ENCODE measurements around the gene ISCA2.

The ISCA2 gene

DNA sequence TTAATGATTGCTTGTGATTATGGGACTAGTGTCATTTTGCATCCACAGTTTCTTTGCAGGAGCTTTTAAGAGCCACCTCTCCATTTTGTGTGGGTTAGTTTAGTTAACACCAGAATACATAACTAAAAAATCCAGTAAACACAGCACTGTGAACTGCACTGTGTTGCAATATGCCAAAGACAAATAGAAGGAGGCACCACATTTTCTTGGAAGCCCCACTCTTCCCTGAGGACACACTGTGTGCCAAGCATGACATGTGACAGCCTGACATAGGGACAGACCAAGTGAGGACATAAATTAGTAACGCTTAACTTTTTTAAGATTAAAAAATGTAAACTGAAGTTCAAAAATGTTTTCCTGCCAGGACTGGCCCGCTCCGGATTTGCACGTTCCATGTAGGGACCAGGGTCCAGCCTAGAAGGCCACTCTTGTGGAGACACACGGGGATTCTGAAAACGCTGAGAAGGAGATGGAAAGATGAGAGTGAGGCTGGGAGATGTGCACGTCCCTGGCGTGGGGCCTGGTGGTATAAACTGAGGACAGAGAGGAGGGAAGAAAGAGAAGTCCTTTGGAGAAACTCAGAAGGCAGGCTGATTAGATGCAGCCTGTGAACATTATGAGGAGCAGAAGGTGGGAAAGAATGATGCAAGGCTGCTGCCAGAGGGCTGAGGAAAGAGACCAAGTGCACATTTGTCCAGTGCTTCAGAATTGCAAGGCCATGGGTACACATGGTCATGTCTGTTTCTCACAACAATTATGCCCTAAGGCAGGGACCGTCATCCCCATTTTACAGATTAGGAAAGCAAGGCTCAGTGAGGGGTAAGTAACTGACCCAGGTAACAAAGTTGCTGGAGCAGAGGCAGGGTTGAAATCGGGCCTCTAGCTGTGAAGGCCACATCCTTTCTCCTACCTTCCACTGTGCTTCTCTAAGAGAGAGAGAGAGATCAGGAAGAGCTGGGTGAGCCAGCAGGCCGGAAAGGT is 45.1 kb downstream of the ISCA2 start:
- no peaks in the 10 kb centered on the region for H3K36me3 ChIP-seq (ENCODE audit: insufficient read depth, low read length)
- no peak overlapping the region for H3K4me2 ChIP-seq (ENCODE audit: low read depth, low read length, poor library complexity, severe bottlenecking)

DNA sequence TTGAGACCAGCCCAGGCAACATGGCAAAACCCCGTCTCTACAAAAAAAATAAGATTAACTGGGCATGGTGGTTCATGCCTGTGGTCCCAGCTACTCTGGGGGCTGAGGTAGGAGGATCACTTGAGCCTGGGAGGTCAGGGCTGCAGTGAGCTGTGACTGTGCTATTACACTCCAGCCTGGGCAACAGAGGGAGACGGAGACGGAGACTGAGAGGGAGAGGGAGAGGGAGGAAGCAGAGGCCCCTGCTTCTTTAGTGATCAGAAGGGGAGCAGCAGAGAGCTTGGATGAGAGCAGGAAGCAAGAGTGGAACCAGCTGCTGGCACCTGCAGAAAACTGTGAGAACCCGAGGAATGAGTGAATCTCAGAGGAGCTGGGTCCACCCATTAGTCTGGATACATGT is 45.9 kb downstream of the ISCA2 start:
- no peaks in the 10 kb centered on the region for H3K27me3 ChIP-seq (ENCODE audit: insufficient read depth, low read length, poor library complexity, severe bottlenecking)
- no peaks in the 10 kb centered on the region for H3K9me3 ChIP-seq (ENCODE audit: insufficient read depth, low read depth, low read length)
- H3K9me2 ChIP-seq (replicated peaks; ENCODE audit: low read depth, low read length) = no peaks in the 10 kb centered on the region
- no peaks in the 10 kb centered on the region for H3K36me3 ChIP-seq (ENCODE audit: insufficient read depth, low read length)
- no peaks in the 10 kb centered on the region for H4K20me1 ChIP-seq (ENCODE audit: insufficient read depth, low read length, poor library complexity, severe bottlenecking)
- H3K9ac ChIP-seq (ENCODE audit: low read depth, low read length, poor library complexity, severe bottlenecking) = no peak overlapping the region
- no peak overlapping the region for H3K4me2 ChIP-seq (ENCODE audit: low read depth, low read length, poor library complexity, severe bottlenecking)
- no peaks in the 10 kb centered on the region for H3K4me1 ChIP-seq (ENCODE audit: insufficient read depth, low read length, poor library complexity, severe bottlenecking)
- H3F3A ChIP-seq (ENCODE audit: low read depth) = no peaks in the 10 kb centered on the region
- no peaks in the 10 kb centered on the region for H3K79me2 ChIP-seq (ENCODE audit: insufficient read depth, low read length)
- TF ChIP-seq, protein P1, sequence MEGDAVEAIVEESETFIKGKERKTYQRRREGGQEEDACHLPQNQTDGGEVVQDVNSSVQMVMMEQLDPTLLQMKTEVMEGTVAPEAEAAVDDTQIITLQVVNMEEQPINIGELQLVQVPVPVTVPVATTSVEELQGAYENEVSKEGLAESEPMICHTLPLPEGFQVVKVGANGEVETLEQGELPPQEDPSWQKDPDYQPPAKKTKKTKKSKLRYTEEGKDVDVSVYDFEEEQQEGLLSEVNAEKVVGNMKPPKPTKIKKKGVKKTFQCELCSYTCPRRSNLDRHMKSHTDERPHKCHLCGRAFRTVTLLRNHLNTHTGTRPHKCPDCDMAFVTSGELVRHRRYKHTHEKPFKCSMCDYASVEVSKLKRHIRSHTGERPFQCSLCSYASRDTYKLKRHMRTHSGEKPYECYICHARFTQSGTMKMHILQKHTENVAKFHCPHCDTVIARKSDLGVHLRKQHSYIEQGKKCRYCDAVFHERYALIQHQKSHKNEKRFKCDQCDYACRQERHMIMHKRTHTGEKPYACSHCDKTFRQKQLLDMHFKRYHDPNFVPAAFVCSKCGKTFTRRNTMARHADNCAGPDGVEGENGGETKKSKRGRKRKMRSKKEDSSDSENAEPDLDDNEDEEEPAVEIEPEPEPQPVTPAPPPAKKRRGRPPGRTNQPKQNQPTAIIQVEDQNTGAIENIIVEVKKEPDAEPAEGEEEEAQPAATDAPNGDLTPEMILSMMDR (conservative IDR thresholded peaks at IDR 0.05; ENCODE audit: low read length) = no peak
- no peak for TF ChIP-seq EZH2phosphoT487 (IDR thresholded peaks at IDR 0.05; ENCODE audit: borderline replicate concordance)
- H3K4me3 ChIP-seq (ENCODE audit: low read length, poor library complexity, severe bottlenecking) = no peak overlapping the region
- no peak overlapping the region for H2AFZ ChIP-seq (ENCODE audit: low read length)

More for the DNA sequence above, 45.1 kb downstream of the ISCA2 start:
- no peaks in the 10 kb centered on the region for H4K20me1 ChIP-seq (ENCODE audit: insufficient read depth, low read length, poor library complexity, severe bottlenecking)
- no peaks in the 10 kb centered on the region for H3K9me3 ChIP-seq (ENCODE audit: insufficient read depth, low read depth, low read length)
- no peaks in the 10 kb centered on the region for H3F3A ChIP-seq (ENCODE audit: low read depth)
- no peaks in the 10 kb centered on the region for H3K4me1 ChIP-seq (ENCODE audit: insufficient read depth, low read length, poor library complexity, severe bottlenecking)
- H3K9me2 ChIP-seq (replicated peaks; ENCODE audit: low read depth, low read length) = no peaks in the 10 kb centered on the region
- H3K9ac ChIP-seq (ENCODE audit: low read depth, low read length, poor library complexity, severe bottlenecking) = no peak overlapping the region
- H3K79me2 ChIP-seq (ENCODE audit: insufficient read depth, low read length) = no peaks in the 10 kb centered on the region
- no peak overlapping the region for H3K4me3 ChIP-seq (ENCODE audit: low read length, poor library complexity, severe bottlenecking)
- TF ChIP-seq EZH2phosphoT487 (IDR thresholded peaks at IDR 0.05; ENCODE audit: borderline replicate concordance) = no peak
- TF ChIP-seq, protein P1 (conservative IDR thresholded peaks at IDR 0.05; ENCODE audit: low read length) = no peak
- no peak overlapping the region for H2AFZ ChIP-seq (ENCODE audit: low read length)
- H3K27me3 ChIP-seq (ENCODE audit: insufficient read depth, low read length, poor library complexity, severe bottlenecking) = no peaks in the 10 kb centered on the region

DNA sequence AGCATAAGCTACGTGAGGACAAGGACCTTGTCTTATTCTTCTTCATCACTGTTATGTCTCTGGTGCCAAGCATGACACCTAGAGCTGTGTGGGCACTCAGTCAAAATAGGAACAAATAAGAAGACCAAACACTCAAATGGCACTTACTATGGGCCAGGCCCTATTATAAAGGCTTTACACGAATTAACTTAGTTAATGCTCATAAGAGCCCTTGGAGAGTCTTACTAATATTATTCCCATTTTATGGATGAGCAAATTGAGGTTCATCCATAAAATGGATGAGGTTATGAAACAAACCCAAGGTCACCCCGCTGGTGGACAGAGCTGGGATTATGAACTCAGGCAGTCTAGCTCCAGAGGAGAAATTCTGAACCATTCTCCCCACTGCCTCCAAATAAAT is 47.7 kb downstream of the ISCA2 start:
- H2AFZ ChIP-seq (ENCODE audit: low read length) = no peak overlapping the region
- no peak overlapping the region for H3K9ac ChIP-seq (ENCODE audit: low read depth, low read length, poor library complexity, severe bottlenecking)
- H3K27me3 ChIP-seq (ENCODE audit: insufficient read depth, low read length, poor library complexity, severe bottlenecking) = no peaks in the 10 kb centered on the region
- H3F3A ChIP-seq (ENCODE audit: low read depth) = no peaks in the 10 kb centered on the region
- H3K4me3 ChIP-seq (ENCODE audit: low read length, poor library complexity, severe bottlenecking) = no peak overlapping the region
- TF ChIP-seq, protein P1 (conservative IDR thresholded peaks at IDR 0.05; ENCODE audit: low read length) = no peak
- no peak for TF ChIP-seq EZH2phosphoT487 (IDR thresholded peaks at IDR 0.05; ENCODE audit: borderline replicate concordance)
- H4K20me1 ChIP-seq (ENCODE audit: insufficient read depth, low read length, poor library complexity, severe bottlenecking) = no peaks in the 10 kb centered on the region
- H3K4me2 ChIP-seq (ENCODE audit: low read depth, low read length, poor library complexity, severe bottlenecking) = no peak overlapping the region
- H3K9me3 ChIP-seq (ENCODE audit: insufficient read depth, low read depth, low read length) = no peaks in the 10 kb centered on the region
- H3K9me2 ChIP-seq (replicated peaks; ENCODE audit: low read depth, low read length) = no peaks in the 10 kb centered on the region
- H3K79me2 ChIP-seq (ENCODE audit: insufficient read depth, low read length) = no peaks in the 10 kb centered on the region
- H3K36me3 ChIP-seq (ENCODE audit: insufficient read depth, low read length) = no peaks in the 10 kb centered on the region
- no peaks in the 10 kb centered on the region for H3K4me1 ChIP-seq (ENCODE audit: insufficient read depth, low read length, poor library complexity, severe bottlenecking)

All from Loucy (cell line).